ENCODE data around the gene USH1C. TPM values are rescaled to one million over a fixed set of nuclear protein-coding genes. Genes with fewer than 3 reads are reported as not detected.

USH1C gene
- total and polyA plus RNA-seq, 2 of the 13 experiments (the other 11 are each of a cell fraction or from before 2014, with no cell fraction given): not detected

GRCh38 chr11:17574141-17575091, 30.2 kb upstream of the USH1C start:
- Histone ChIP-seq H3K9ac (ENCODE audit: insufficient read depth, low read depth, low read length) (no peak overlapping the region), H3K79me2 (ENCODE audit: insufficient read depth, low read length) (no peaks in the 10 kb centered on the region), H4K20me1 (ENCODE audit: insufficient read depth, low read length) (no peaks in the 10 kb centered on the region), H3K27ac (ENCODE audit: extremely low read length, insufficient read depth, low read length) (no peak overlapping the region), H3K4me2 (ENCODE audit: low read depth, low read length) (no peak overlapping the region), H3K9me3 (ENCODE audit: low read length) (no peaks in the 10 kb centered on the region), H3K36me3 (replicated peaks in 1 of 2; ENCODE audit: control insufficient read depth in 1 of 2, insufficient read depth in 2 of 2, low read length in 2 of 2) (no peaks in the 10 kb centered on the region), H2AFZ (ENCODE audit: low read length) (no peak overlapping the region), H3K4me3 (replicated peaks in 1 of 3; ENCODE audit: insufficient read depth in 1 of 3, low read depth in 2 of 3, low read length in 3 of 3) (no peak overlapping the region), H3K4me1 (ENCODE audit: insufficient read depth, low read length) (no peaks in the 10 kb centered on the region), H3K27me3 (ENCODE audit: control insufficient read depth in 1 of 2, insufficient read depth in 2 of 2, low read length in 2 of 2) (peaks cover 7 to 11% of the 10 kb centered on the region in 2 experiments; a peak in 3 of 5 replicates)
- ATAC-seq (no peak), FAIRE-seq (no peak), DNase-seq (ENCODE audit: low spot score) (no peak)
- in situ Hi-C loops (cut with HindIII; ENCODE audit: extremely low pct_ligation_motif_present, low pct_unique_long_range_greater_than_20kb) (no loop called here), intact Hi-C loops (cut with micrococcal nuclease; ENCODE audit: unreplicated experiment) (no loop called here)
- ChIA-PET CTCF (ENCODE audit: low intra/inter-chr PET ratio, low total read pairs) (no interaction called here), POLR2A (no interaction called here)
- 20% methylated on average over 1 of the region's 9 CpGs for WGBS (ENCODE audit: low lambda C conversion rate)
- TF ChIP-seq ZNF768 (CRISPR knock-in tag; IDR thresholded peaks at IDR 0.05) (peak; percentile 68; the same call in 1 of the 2 replicates), ZNF850 (CRISPR knock-in tag; conservative IDR thresholded peaks at IDR 0.05) (no peak)
- BruUV-seq (replicated peaks): no TSS peak

GRCh38 chr11:17573526-17573925, 29.3 kb upstream of the USH1C start:
- FAIRE-seq (no peak), DNase-seq (ENCODE audit: low spot score) (no peak), ATAC-seq (no peak)
- BruUV-seq (replicated peaks): no TSS peak
- H3K36me3 ChIP-seq (replicated peaks in 1 of 2; ENCODE audit: control insufficient read depth in 1 of 2, insufficient read depth in 2 of 2, low read length in 2 of 2): no peaks in the 10 kb centered on the region
- no peaks in the 10 kb centered on the region for H3K4me1 ChIP-seq (ENCODE audit: insufficient read depth, low read length)
- in situ Hi-C loops (cut with HindIII; ENCODE audit: extremely low pct_ligation_motif_present, low pct_unique_long_range_greater_than_20kb) (no loop called here), intact Hi-C loops (cut with micrococcal nuclease; ENCODE audit: unreplicated experiment) (no loop called here)
- H3K27ac ChIP-seq (ENCODE audit: extremely low read length, insufficient read depth, low read length): no peak overlapping the region
- ChIA-PET POLR2A (no interaction called here), CTCF (ENCODE audit: low intra/inter-chr PET ratio, low total read pairs) (no interaction called here)
- H3K4me3 ChIP-seq (replicated peaks in 1 of 3; ENCODE audit: insufficient read depth in 1 of 3, low read depth in 2 of 3, low read length in 3 of 3): no peak overlapping the region
- H3K27me3 ChIP-seq (ENCODE audit: control insufficient read depth in 1 of 2, insufficient read depth in 2 of 2, low read length in 2 of 2): peaks cover 6 to 9% of the 10 kb centered on the region in 2 experiments; a peak in 3 of 5 replicates
- WGBS (ENCODE audit: low lambda C conversion rate): 37% methylated on average over 3 of the region's 3 CpGs
- no peak overlapping the region for H3K4me2 ChIP-seq (ENCODE audit: low read depth, low read length)
- no peak overlapping the region for H2AFZ ChIP-seq (ENCODE audit: low read length)
- H3K9ac ChIP-seq (ENCODE audit: insufficient read depth, low read depth, low read length): no peak overlapping the region
- H4K20me1 ChIP-seq (ENCODE audit: insufficient read depth, low read length): no peaks in the 10 kb centered on the region
- H3K9me3 ChIP-seq (ENCODE audit: low read length): no peaks in the 10 kb centered on the region
- no peaks in the 10 kb centered on the region for H3K79me2 ChIP-seq (ENCODE audit: insufficient read depth, low read length)
- TF ChIP-seq, protein P1, sequence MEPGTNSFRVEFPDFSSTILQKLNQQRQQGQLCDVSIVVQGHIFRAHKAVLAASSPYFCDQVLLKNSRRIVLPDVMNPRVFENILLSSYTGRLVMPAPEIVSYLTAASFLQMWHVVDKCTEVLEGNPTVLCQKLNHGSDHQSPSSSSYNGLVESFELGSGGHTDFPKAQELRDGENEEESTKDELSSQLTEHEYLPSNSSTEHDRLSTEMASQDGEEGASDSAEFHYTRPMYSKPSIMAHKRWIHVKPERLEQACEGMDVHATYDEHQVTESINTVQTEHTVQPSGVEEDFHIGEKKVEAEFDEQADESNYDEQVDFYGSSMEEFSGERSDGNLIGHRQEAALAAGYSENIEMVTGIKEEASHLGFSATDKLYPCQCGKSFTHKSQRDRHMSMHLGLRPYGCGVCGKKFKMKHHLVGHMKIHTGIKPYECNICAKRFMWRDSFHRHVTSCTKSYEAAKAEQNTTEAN (CRISPR knock-in tag; conservative IDR thresholded peaks at IDR 0.05): no peak
- no peak for TF ChIP-seq EED (CRISPR knock-in tag; IDR thresholded peaks at IDR 0.05)
- no peak for TF ChIP-seq ZNF530 (CRISPR knock-in tag; IDR thresholded peaks at IDR 0.05; ENCODE audit: low read depth)
- TF ChIP-seq FOXM1 (CRISPR knock-in tag; IDR thresholded peaks at IDR 0.05): no peak
- no peak for TF ChIP-seq ZBED4 (CRISPR knock-in tag; IDR thresholded peaks at IDR 0.05; ENCODE audit: borderline replicate concordance)
- TF ChIP-seq BRD4 (CRISPR knock-in tag; IDR thresholded peaks at IDR 0.05): no peak
